ENCODE data around the gene HDAC4.

DNA sequence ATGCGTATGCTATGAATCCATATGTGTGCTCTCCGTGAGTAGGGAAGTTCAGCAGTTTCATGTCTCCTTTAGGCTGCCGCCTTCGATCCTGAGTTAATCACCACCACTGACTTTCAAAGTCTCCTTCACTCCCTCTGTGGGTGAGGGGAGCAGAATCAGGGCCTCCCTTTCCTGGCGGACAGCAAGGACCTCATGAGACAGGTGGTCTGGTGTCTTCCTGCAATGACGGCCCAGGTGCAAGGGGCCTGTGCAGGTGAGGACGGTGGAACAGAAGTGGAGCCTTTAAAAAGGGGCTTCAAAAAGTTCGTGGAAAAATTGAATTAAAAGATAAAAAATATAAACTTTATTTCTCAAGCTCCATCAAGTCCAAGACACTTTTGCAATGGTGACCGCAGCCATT lies 330.4 kb downstream of the HDAC4 start:
- TF ChIP-seq CTCF (IDR thresholded peaks at IDR 0.05) = no peak
- TF ChIP-seq POLR2A (IDR thresholded peaks at IDR 0.05) = no peak

Measured in testis (tissue), 2 donors.